Mucosa of stomach (tissue), 1 donor: ENCODE measurements around the gene NDUFB6.

Source experiments
- H3K27me3 ChIP-seq: one replicate; pipeline ENCODE4 v1.7.0; 2013; ENCODE audit warnings: mild to moderate bottlenecking, low read length; ENCODE audit not compliant: control insufficient read depth, insufficient read depth
- H3K36me3 ChIP-seq: one replicate; pipeline ENCODE4 v1.7.0; 2013; ENCODE audit warnings: low read length; ENCODE audit not compliant: control insufficient read depth, insufficient read depth
- H3K4me1 ChIP-seq: one replicate; pipeline ENCODE4 v1.7.0; 2013; ENCODE audit warnings: mild to moderate bottlenecking, low read length; ENCODE audit not compliant: control insufficient read depth, insufficient read depth
- H3K4me3 ChIP-seq: one replicate; pipeline ENCODE4 v1.7.0; 2013; ENCODE audit warnings: low read length
- H3K9ac ChIP-seq: one replicate; pipeline ENCODE4 v1.7.0; 2013; ENCODE audit warnings: mild to moderate bottlenecking, low read length, moderate library complexity
- H3K9me3 ChIP-seq: one replicate; pipeline ENCODE4 v1.7.0; 2013; ENCODE audit warnings: mild to moderate bottlenecking, low read length, moderate library complexity; ENCODE audit not compliant: control insufficient read depth
- donor health status: Pancreatic carcinoma.

The NDUFB6 gene

GRCh38 chr9:32584784-32585183, 11.8 kb upstream of the NDUFB6 start:
- no peaks in the 10 kb centered on the region for H3K4me1 ChIP-seq

GRCh38 chr9:32581512-32582143, 8.7 kb upstream of the NDUFB6 start:
- H3K4me3 ChIP-seq: no peak overlapping the region
- H3K9me3 ChIP-seq: no peaks in the 10 kb centered on the region
- no peak overlapping the region for H3K9ac ChIP-seq
- no peaks in the 10 kb centered on the region for H3K36me3 ChIP-seq
- H3K27me3 ChIP-seq: peaks cover 4% of the 10 kb centered on the region
- H3K4me1 ChIP-seq: no peaks in the 10 kb centered on the region

More at GRCh38 chr9:32584784-32585183, 11.8 kb upstream of the NDUFB6 start:
- Histone ChIP-seq H3K9ac (no peak overlapping the region), H3K9me3 (no peaks in the 10 kb centered on the region), H3K36me3 (no peaks in the 10 kb centered on the region), H3K4me3 (no peak overlapping the region), H3K27me3 (peaks cover 4% of the 10 kb centered on the region)

- H3K9ac ChIP-seq: no peak overlapping the region
- no peaks in the 10 kb centered on the region for H3K36me3 ChIP-seq
- H3K4me1 ChIP-seq: no peaks in the 10 kb centered on the region
- no peaks in the 10 kb centered on the region for H3K9me3 ChIP-seq
- peaks cover 4% of the 10 kb centered on the region for H3K27me3 ChIP-seq
- no peak overlapping the region for H3K4me3 ChIP-seq
These were observed 7.8 kb upstream of the NDUFB6 start for GRCh38 chr9:32580631-32581300.

- Histone ChIP-seq H3K9me3 (no peaks in the 10 kb centered on the region), H3K4me1 (no peaks in the 10 kb centered on the region), H3K36me3 (no peaks in the 10 kb centered on the region), H3K27me3 (peaks cover 4% of the 10 kb centered on the region), H3K4me3 (no peak overlapping the region), H3K9ac (no peak overlapping the region)
These were observed 6.9 kb upstream of the NDUFB6 start for GRCh38 chr9:32579706-32580331.

GRCh38 chr9:32578976-32579375, 6.0 kb upstream of the NDUFB6 start:
- H3K9me3 ChIP-seq: no peaks in the 10 kb centered on the region
- H3K4me3 ChIP-seq: no peak overlapping the region
- H3K27me3 ChIP-seq: peaks cover 4% of the 10 kb centered on the region
- no peaks in the 10 kb centered on the region for H3K36me3 ChIP-seq
- H3K9ac ChIP-seq: no peak overlapping the region
- H3K4me1 ChIP-seq: no peaks in the 10 kb centered on the region

GRCh38 chr9:32577316-32577715, 4.4 kb upstream of the NDUFB6 start:
- H3K9ac ChIP-seq: no peak overlapping the region

GRCh38 chr9:32574858-32575257, 1.9 kb upstream of the NDUFB6 start:
- no peaks in the 10 kb centered on the region for H3K27me3 ChIP-seq
- H3K4me3 ChIP-seq: no peak overlapping the region
- H3K9ac ChIP-seq: no peak overlapping the region
- no peaks in the 10 kb centered on the region for H3K36me3 ChIP-seq
- peaks cover 11% of the 10 kb centered on the region for H3K4me1 ChIP-seq
- no peaks in the 10 kb centered on the region for H3K9me3 ChIP-seq

More at GRCh38 chr9:32577316-32577715, 4.4 kb upstream of the NDUFB6 start:
- peaks cover under 1% of the 10 kb centered on the region for H3K4me1 ChIP-seq
- no peak overlapping the region for H3K4me3 ChIP-seq
- H3K36me3 ChIP-seq: no peaks in the 10 kb centered on the region
- H3K27me3 ChIP-seq: peaks cover 4% of the 10 kb centered on the region
- no peaks in the 10 kb centered on the region for H3K9me3 ChIP-seq

GRCh38 chr9:32573821-32574220, 862 bp upstream of the NDUFB6 start:
- no peaks in the 10 kb centered on the region for H3K36me3 ChIP-seq
- no peaks in the 10 kb centered on the region for H3K9me3 ChIP-seq
- H3K4me3 ChIP-seq: no peak overlapping the region
- H3K27me3 ChIP-seq: no peaks in the 10 kb centered on the region
- peak overlapping the region; percentile 85 for H3K9ac ChIP-seq
- H3K4me1 ChIP-seq: peaks cover 11% of the 10 kb centered on the region

- Histone ChIP-seq H3K9ac (peak overlapping the region; percentile 85), H3K4me1 (peaks cover 11% of the 10 kb centered on the region), H3K4me3 (peak overlapping the region; percentile 52), H3K36me3 (no peaks in the 10 kb centered on the region), H3K27me3 (no peaks in the 10 kb centered on the region), H3K9me3 (no peaks in the 10 kb centered on the region)
These were observed 725 bp downstream of the NDUFB6 start for GRCh38 chr9:32571969-32572899.

- H3K9ac ChIP-seq: no peak overlapping the region
- peaks cover 11% of the 10 kb centered on the region for H3K4me1 ChIP-seq
- H3K9me3 ChIP-seq: no peaks in the 10 kb centered on the region
- no peaks in the 10 kb centered on the region for H3K36me3 ChIP-seq
- H3K4me3 ChIP-seq: no peak overlapping the region
- H3K27me3 ChIP-seq: no peaks in the 10 kb centered on the region
These were observed 2.7 kb downstream of the NDUFB6 start for GRCh38 chr9:32570262-32570661.

GRCh38 chr9:32566770-32567169, 6.2 kb downstream of the NDUFB6 start:
- peaks cover 5% of the 10 kb centered on the region for H3K4me1 ChIP-seq
- H3K9me3 ChIP-seq: no peaks in the 10 kb centered on the region
- no peak overlapping the region for H3K9ac ChIP-seq
- H3K36me3 ChIP-seq: no peaks in the 10 kb centered on the region
- H3K27me3 ChIP-seq: no peaks in the 10 kb centered on the region
- no peak overlapping the region for H3K4me3 ChIP-seq
